Activated naive CD8-positive, alpha-beta T cell (primary cell): ENCODE results near the gene AHRR.
A peak's percentile ranks its signal among the peaks of the same experiment; 100 is the strongest.

Experiments used
- H3K27ac Mint-ChIP-seq: one replicate; pipeline ENCODE4 v1.8.0; 2021; ENCODE audit warnings: mixed read lengths
- H3K27me3 Mint-ChIP-seq: one replicate; pipeline ENCODE4 v1.8.0; 2021; ENCODE audit warnings: mixed read lengths
- H3K36me3 Mint-ChIP-seq: one replicate; pipeline ENCODE4 v1.8.0; 2021; ENCODE audit warnings: mixed read lengths
- H3K4me1 Mint-ChIP-seq: one replicate; pipeline ENCODE4 v1.8.0; 2021; ENCODE audit warnings: low read depth, mixed read lengths
- H3K4me3 Mint-ChIP-seq: one replicate; pipeline ENCODE4 v1.8.0; 2021; ENCODE audit warnings: mild to moderate bottlenecking, mixed read lengths
- H3K9me3 Mint-ChIP-seq: one replicate; pipeline ENCODE4 v1.8.0; 2021; ENCODE audit warnings: low read depth, mixed read lengths

AHRR gene

GRCh38 chr5:322942-323879 lies 1.7 kb downstream of the AHRR start:
- H3K36me3 Mint-ChIP-seq = peaks cover 4% of the 10 kb centered on the region
- H3K27me3 Mint-ChIP-seq = peaks cover 12% of the 10 kb centered on the region
- no peaks in the 10 kb centered on the region for H3K9me3 Mint-ChIP-seq
- peak overlapping the region; percentile 77 for H3K4me3 Mint-ChIP-seq
- H3K4me1 Mint-ChIP-seq = peaks cover 18% of the 10 kb centered on the region
- no peak overlapping the region for H3K27ac Mint-ChIP-seq

- H3K27me3 Mint-ChIP-seq = peaks cover 12% of the 10 kb centered on the region
- H3K4me1 Mint-ChIP-seq = peaks cover 19% of the 10 kb centered on the region
- peaks cover 4% of the 10 kb centered on the region for H3K36me3 Mint-ChIP-seq
- no peak overlapping the region for H3K4me3 Mint-ChIP-seq
- no peak overlapping the region for H3K27ac Mint-ChIP-seq
- H3K9me3 Mint-ChIP-seq = no peaks in the 10 kb centered on the region
Measured at GRCh38 chr5:324736-325612, 3.5 kb downstream of the AHRR start.

GRCh38 chr5:326109-326508 lies 4.6 kb downstream of the AHRR start:
- peaks cover 12% of the 10 kb centered on the region for H3K4me1 Mint-ChIP-seq
- H3K9me3 Mint-ChIP-seq = no peaks in the 10 kb centered on the region
- no peak overlapping the region for H3K27ac Mint-ChIP-seq
- peaks cover 11% of the 10 kb centered on the region for H3K27me3 Mint-ChIP-seq
- H3K4me3 Mint-ChIP-seq = no peak overlapping the region
- peaks cover 4% of the 10 kb centered on the region for H3K36me3 Mint-ChIP-seq

GRCh38 chr5:329121-329735 lies 7.7 kb downstream of the AHRR start:
- H3K27ac Mint-ChIP-seq = no peak overlapping the region
- no peak overlapping the region for H3K4me3 Mint-ChIP-seq
- H3K27me3 Mint-ChIP-seq = peaks cover 12% of the 10 kb centered on the region
- H3K9me3 Mint-ChIP-seq = no peaks in the 10 kb centered on the region
- peaks cover 4% of the 10 kb centered on the region for H3K36me3 Mint-ChIP-seq
- peaks cover 20% of the 10 kb centered on the region for H3K4me1 Mint-ChIP-seq

GRCh38 chr5:329768-330167 lies 8.3 kb downstream of the AHRR start:
- H3K27ac Mint-ChIP-seq = no peak overlapping the region
- no peaks in the 10 kb centered on the region for H3K9me3 Mint-ChIP-seq
- peaks cover 25% of the 10 kb centered on the region for H3K4me1 Mint-ChIP-seq
- peaks cover 4% of the 10 kb centered on the region for H3K36me3 Mint-ChIP-seq
- H3K4me3 Mint-ChIP-seq = no peak overlapping the region
- peaks cover 12% of the 10 kb centered on the region for H3K27me3 Mint-ChIP-seq

- Mint-ChIP-seq H3K4me1 (peaks cover 28% of the 10 kb centered on the region), H3K27ac (peak overlapping the region; percentile 42), H3K4me3 (peak overlapping the region; percentile 30), H3K27me3 (peaks cover 1% of the 10 kb centered on the region), H3K36me3 (no peaks in the 10 kb centered on the region), H3K9me3 (no peaks in the 10 kb centered on the region)
Measured at GRCh38 chr5:332843-333242, 11.3 kb downstream of the AHRR start.

- H3K4me3 Mint-ChIP-seq = peak overlapping the region; percentile 50
- no peaks in the 10 kb centered on the region for H3K9me3 Mint-ChIP-seq
- no peaks in the 10 kb centered on the region for H3K36me3 Mint-ChIP-seq
- H3K4me1 Mint-ChIP-seq = peaks cover 27% of the 10 kb centered on the region
- H3K27ac Mint-ChIP-seq = peak overlapping the region; percentile 86
- H3K27me3 Mint-ChIP-seq = peaks cover 1% of the 10 kb centered on the region
Measured at GRCh38 chr5:333945-334344, 12.4 kb downstream of the AHRR start.

GRCh38 chr5:334903-335739 lies 13.6 kb downstream of the AHRR start:
- H3K27me3 Mint-ChIP-seq = peaks cover 1% of the 10 kb centered on the region
- H3K27ac Mint-ChIP-seq = peak overlapping the region; percentile 41
- no peaks in the 10 kb centered on the region for H3K36me3 Mint-ChIP-seq
- H3K9me3 Mint-ChIP-seq = no peaks in the 10 kb centered on the region
- no peak overlapping the region for H3K4me3 Mint-ChIP-seq
- H3K4me1 Mint-ChIP-seq = peaks cover 29% of the 10 kb centered on the region

GRCh38 chr5:335740-336038 lies 14.2 kb downstream of the AHRR start:
- Mint-ChIP-seq H3K27me3 (peaks cover 1% of the 10 kb centered on the region), H3K9me3 (no peaks in the 10 kb centered on the region), H3K36me3 (no peaks in the 10 kb centered on the region), H3K4me3 (no peak overlapping the region), H3K27ac (peak overlapping the region; percentile 34), H3K4me1 (peaks cover 29% of the 10 kb centered on the region)

- H3K27ac Mint-ChIP-seq = no peak overlapping the region
- no peak overlapping the region for H3K4me3 Mint-ChIP-seq
- peaks cover under 1% of the 10 kb centered on the region for H3K27me3 Mint-ChIP-seq
Measured at GRCh38 chr5:337563-338130, 16.1 kb downstream of the AHRR start.

GRCh38 chr5:342501-343460 lies 21.3 kb downstream of the AHRR start:
- Mint-ChIP-seq H3K27ac (peak overlapping the region; percentile 90), H3K9me3 (no peaks in the 10 kb centered on the region), H3K27me3 (peaks cover 1% of the 10 kb centered on the region), H3K4me1 (peaks cover 24% of the 10 kb centered on the region), H3K4me3 (peak overlapping the region; percentile 80), H3K36me3 (peaks cover 8% of the 10 kb centered on the region)

More at GRCh38 chr5:337563-338130, 16.1 kb downstream of the AHRR start:
- Mint-ChIP-seq H3K36me3 (no peaks in the 10 kb centered on the region), H3K4me1 (peaks cover 30% of the 10 kb centered on the region), H3K9me3 (no peaks in the 10 kb centered on the region)

- Mint-ChIP-seq H3K9me3 (no peaks in the 10 kb centered on the region), H3K36me3 (peaks cover 11% of the 10 kb centered on the region), H3K4me3 (peak overlapping the region; percentile 83), H3K27me3 (peaks cover 5% of the 10 kb centered on the region), H3K27ac (peak overlapping the region; percentile 90), H3K4me1 (peaks cover 24% of the 10 kb centered on the region)
Measured at GRCh38 chr5:343461-344401, 22.2 kb downstream of the AHRR start.
